GM13977 (cell line): ENCODE results near the gene DCDC2C.
A peak's percentile ranks its signal among the peaks of the same experiment; 100 is the strongest.
"Not testable (repeated sequence)": the region's sequence is repeated elsewhere in the genome, so short reads cannot be mapped to it uniquely, and the experiment has no call there.

ENCODE experiments used
- DNase-seq: peaks from one replicate; pipeline ENCODE4 v3.0.0; 2012; ENCODE audit warnings: low spot score
- in situ Hi-C: fragments of 300-500 bp; cut with MboI; formaldehyde crosslinking; loops from one replicate; pipeline ENCODE4 v1.12.0; 2022; ENCODE audit warnings: low sequenced_read_pairs, low pct_unique_long_range_greater_than_20kb, mixed read lengths, inconsistent platforms; ENCODE audit not compliant: unreplicated experiment
- TF ChIP-seq, protein P1 (sequence below): IDR thresholded peaks from 2 replicates; pipeline ENCODE4 v1.5.1; 2012; ENCODE audit warnings: mild to moderate bottlenecking, control low read depth; ENCODE audit not compliant: insufficient read depth; ENCODE audit errors: extremely low read depth, missing control alignments

Gene DCDC2C

DNA sequence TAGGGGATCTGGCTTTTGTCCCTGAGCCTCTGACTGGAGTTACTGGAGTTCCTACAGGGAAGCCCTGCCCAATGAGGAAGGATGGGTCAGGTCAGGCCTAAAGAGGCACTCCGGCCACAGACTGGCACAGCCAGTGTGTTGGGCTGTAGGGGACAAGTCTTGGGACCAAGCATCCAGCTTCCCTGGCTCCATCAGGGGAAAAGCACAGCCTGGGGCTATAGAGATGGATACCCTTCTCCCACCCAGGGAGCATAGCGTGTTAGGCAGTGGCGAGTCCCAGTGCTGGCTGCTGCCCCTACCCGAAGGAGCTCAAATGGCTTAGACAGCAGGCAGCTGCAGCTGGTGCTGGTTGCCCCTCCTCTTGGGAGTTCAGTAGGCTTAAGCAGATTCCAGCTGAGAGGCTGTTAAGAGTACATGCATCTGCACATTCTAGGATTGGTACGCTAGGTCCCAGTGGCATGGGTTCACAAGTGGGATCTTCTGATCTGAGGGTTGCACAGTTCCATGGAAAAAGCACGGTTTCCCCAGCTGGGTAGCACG is 111.4 kb downstream of the DCDC2C start:
- TF ChIP-seq, protein P1, sequence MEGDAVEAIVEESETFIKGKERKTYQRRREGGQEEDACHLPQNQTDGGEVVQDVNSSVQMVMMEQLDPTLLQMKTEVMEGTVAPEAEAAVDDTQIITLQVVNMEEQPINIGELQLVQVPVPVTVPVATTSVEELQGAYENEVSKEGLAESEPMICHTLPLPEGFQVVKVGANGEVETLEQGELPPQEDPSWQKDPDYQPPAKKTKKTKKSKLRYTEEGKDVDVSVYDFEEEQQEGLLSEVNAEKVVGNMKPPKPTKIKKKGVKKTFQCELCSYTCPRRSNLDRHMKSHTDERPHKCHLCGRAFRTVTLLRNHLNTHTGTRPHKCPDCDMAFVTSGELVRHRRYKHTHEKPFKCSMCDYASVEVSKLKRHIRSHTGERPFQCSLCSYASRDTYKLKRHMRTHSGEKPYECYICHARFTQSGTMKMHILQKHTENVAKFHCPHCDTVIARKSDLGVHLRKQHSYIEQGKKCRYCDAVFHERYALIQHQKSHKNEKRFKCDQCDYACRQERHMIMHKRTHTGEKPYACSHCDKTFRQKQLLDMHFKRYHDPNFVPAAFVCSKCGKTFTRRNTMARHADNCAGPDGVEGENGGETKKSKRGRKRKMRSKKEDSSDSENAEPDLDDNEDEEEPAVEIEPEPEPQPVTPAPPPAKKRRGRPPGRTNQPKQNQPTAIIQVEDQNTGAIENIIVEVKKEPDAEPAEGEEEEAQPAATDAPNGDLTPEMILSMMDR, result no peak
- in situ Hi-C loops, result no loop called here
- DNase-seq, result no peak

DNA sequence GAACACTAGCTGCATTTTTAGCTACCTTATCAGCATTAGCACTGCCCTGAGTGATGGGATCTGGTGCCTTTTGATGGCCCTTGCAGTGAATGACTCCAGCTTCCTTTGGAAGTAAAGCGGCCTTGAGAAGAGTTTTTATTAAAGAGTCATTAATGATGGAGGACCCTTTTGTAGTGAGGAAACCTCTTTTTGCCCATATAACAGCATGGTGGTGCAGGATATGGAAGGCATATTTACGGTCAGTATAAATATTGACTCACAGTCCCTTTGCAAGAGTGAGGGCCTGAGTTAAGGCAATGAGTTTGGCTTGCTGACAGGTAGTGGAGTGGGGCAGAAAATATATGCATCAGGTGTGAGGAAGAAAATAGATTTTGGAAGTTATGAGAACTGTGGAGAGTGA is 113.8 kb downstream of the DCDC2C start:
- in situ Hi-C loops, DNase-seq: not testable (repeated sequence)

DNA sequence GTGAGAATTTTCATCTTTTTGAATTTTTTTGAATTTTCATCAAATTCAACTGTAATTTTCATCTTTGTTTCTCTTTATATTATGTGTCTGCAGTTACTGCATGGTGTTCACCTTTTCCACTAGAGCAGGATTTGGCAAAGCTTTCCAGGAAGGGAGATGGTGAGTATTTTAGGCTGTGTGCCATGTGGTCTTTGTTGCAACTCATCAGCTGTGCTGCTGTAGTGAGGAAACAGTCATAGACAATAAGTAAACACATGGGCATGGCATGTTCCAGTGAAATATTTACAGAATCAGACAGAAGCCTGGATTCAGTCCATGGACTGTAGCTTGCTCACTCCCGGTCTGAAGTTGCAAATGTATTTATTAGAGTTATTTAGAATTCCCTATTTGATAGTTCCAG is 120.4 kb downstream of the DCDC2C start:
- in situ Hi-C loops, result no loop called here
- no peak for DNase-seq
- TF ChIP-seq, protein P1, result no peak

DNA sequence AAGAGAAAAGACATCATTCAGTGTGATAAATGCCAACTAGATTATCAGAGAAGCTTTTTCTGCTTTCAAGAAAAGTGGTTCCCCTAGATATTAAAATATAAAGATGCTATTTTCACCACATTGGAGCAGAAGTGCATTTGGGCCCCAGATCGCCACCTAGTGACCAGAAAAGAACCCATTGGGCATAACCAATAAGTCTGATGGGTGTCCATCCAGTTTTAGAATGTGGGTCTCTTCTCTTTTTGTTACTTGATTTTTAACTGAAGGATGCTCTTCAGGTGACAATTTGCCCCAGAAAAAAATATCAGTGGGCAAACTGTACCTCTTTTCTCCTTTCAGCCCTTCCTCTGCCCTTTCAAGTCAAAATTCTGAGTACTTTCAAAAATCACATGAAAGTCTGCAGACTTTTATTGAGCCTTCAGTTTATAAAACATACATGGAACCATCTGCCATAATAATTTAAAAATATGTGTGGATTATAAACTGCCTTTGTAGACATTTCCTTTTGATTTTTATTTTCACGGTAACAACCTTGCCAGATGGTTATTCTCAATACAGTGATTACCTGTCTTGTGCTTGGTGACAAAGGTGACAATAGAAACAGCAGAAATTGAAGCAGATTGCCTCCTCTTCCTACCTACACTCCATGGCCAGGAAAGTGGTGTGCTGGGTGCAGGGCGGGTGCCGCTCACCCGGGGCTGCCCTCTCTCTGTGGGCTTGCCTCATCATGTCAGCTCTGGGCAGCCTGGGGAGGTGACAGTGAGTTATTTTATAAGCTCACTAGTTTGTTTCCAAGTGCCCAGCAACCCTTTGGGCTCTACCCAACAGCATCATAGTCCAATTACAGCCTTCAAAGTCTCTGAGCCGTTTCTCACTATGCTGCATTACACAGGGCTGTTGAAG is 124.5 kb downstream of the DCDC2C start:
- DNase-seq, result peak; percentile 47
- TF ChIP-seq, protein P1, result peak; percentile 65
- in situ Hi-C loops, result no loop called here

DNA sequence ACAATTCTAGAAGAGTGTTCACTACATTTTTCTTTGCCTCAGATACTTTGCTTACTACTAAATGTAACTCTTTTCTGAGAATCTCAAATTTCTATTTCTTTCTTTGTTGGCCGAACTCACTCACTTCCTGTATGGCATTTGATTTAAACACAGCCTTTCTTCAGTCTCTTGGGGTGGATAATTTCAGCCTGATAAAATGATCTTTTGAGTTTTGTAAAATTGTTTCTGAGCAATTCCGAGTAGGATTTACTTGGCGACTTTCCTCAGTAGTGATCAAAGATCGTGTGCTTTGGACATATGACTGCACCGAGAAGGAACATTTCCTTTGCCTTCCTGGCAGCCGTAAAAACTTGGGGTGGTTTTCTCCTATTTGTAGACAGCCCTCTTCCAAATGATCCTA is 127.4 kb downstream of the DCDC2C start:
- TF ChIP-seq, protein P1, result no peak
- DNase-seq, result no peak
- in situ Hi-C loops, result no loop called here

DNA sequence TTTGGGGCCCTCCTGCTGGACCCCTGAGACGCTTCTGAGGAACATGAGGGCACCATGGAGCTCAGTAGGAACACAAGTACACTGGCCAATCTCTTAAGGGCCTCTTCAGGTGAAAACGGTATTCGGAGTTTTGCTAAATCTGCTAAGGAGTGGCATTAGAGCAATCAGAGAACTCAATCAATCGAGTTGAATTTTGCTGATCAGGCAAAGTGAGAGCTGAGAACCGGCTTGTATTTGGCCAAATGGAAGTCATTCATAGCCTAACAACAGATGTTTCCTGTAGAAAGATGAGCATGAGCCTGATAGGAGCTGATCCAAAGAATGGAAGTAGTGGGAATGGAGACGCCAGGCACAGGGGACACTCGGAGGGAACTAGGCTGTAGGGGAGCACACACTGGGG is 133.7 kb downstream of the DCDC2C start:
- TF ChIP-seq, protein P1, result no peak
- in situ Hi-C loops, result no loop called here
- no peak for DNase-seq

DNA sequence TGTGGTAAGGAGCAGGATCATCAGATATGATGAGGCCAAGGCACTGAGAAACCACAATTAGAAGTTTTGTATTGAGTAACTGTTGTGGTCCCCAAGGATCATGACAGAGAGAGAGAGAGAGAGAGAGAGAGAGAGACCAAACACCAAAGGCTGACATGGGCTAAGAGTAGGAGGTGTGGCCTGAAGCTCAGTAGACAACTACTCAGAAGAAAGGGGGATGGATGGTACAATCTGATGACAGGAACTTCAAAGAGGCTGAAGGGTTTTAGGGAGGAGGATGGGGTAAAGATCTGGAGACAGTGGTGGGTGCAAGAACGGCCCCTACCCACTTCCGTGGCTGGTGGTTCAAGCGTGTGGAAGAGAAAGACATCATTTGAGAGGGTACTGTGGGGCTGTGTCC is 135.0 kb downstream of the DCDC2C start:
- in situ Hi-C loops, result no loop called here
- TF ChIP-seq, protein P1, result no peak
- DNase-seq, result no peak
